ENCODE measurements around the gene ARL16.

GRCh38 chr17:81635973-81636504, 47.6 kb downstream of the ARL16 start:
- TF ChIP-seq EZH2phosphoT487 (IDR thresholded peaks at IDR 0.05; ENCODE audit: low read length): no peak
- TF ChIP-seq, protein P1, sequence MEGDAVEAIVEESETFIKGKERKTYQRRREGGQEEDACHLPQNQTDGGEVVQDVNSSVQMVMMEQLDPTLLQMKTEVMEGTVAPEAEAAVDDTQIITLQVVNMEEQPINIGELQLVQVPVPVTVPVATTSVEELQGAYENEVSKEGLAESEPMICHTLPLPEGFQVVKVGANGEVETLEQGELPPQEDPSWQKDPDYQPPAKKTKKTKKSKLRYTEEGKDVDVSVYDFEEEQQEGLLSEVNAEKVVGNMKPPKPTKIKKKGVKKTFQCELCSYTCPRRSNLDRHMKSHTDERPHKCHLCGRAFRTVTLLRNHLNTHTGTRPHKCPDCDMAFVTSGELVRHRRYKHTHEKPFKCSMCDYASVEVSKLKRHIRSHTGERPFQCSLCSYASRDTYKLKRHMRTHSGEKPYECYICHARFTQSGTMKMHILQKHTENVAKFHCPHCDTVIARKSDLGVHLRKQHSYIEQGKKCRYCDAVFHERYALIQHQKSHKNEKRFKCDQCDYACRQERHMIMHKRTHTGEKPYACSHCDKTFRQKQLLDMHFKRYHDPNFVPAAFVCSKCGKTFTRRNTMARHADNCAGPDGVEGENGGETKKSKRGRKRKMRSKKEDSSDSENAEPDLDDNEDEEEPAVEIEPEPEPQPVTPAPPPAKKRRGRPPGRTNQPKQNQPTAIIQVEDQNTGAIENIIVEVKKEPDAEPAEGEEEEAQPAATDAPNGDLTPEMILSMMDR (IDR thresholded peaks at IDR 0.05; ENCODE audit: low read length): no peak
